Measurements from ENCODE around the gene SYT3. TPM values are rescaled to one million over a fixed set of nuclear protein-coding genes. Genes with fewer than 3 reads are reported as not detected.

SYT3 gene
- polyA plus RNA-seq, 1 donor (not counting 4 experiments of a cell fraction or from before 2014, with no cell fraction given): not detected

GRCh38 chr19:50647879-50648615 lies 8.4 kb upstream of the SYT3 start:
- Histone ChIP-seq H4K20me1 (ENCODE audit: control insufficient read depth, extremely low read depth, insufficient read depth, low read length) (no peaks in the 10 kb centered on the region), H3K4me1 (ENCODE audit: control insufficient read depth, extremely low read depth, insufficient read depth, low read length) (no peaks in the 10 kb centered on the region), H3K9ac (ENCODE audit: control insufficient read depth, extremely low read depth, insufficient read depth, low read length) (no peak overlapping the region), H2AFZ (ENCODE audit: control insufficient read depth, low read length) (no peak overlapping the region), H3K79me2 (ENCODE audit: control insufficient read depth, insufficient read depth, low read length) (no peaks in the 10 kb centered on the region), H3K27ac (ENCODE audit: control insufficient read depth, insufficient read depth, low read length) (no peak overlapping the region), H3K36me3 (ENCODE audit: control insufficient read depth in 2 of 2, extremely low read depth in 1 of 2, insufficient read depth in 2 of 2, low read length in 2 of 2) (no peaks in the 10 kb centered on the region), H3K4me2 (ENCODE audit: control insufficient read depth, extremely low read depth, insufficient read depth, low read depth, low read length) (no peak overlapping the region), H3K9me3 (ENCODE audit: control insufficient read depth, low read depth, low read length) (no peaks in the 10 kb centered on the region), H3K9me1 (ENCODE audit: control insufficient read depth, extremely low read depth, insufficient read depth, low read length) (no peaks in the 10 kb centered on the region), H3K4me3 (ENCODE audit: control insufficient read depth in 2 of 3, extremely low read depth in 1 of 3, insufficient read depth in 2 of 3, low read depth in 1 of 3, low read length in 3 of 3) (no peak overlapping the region), H3K27me3 (ENCODE audit: control insufficient read depth, extremely low read depth, insufficient read depth, low read length) (no peaks in the 10 kb centered on the region)
- no peak for TF ChIP-seq EZH2 (IDR thresholded peaks at IDR 0.05; ENCODE audit: low read length)
- no peak for TF ChIP-seq CTCF (optimal IDR thresholded peaks at IDR 0.05 in 1 of 3, IDR thresholded peaks at IDR 0.05 in 1 of 3, conservative IDR thresholded peaks at IDR 0.05 in 1 of 3; ENCODE audit: extremely low read depth in 1 of 3, insufficient read depth in 2 of 3, low read length in 3 of 3)
- no peak for DNase-seq (ENCODE audit: low read depth, low spot score)
- dilution Hi-C loops (cut with MboI; ENCODE audit: extremely low pct_ligation_motif_present, low sequenced_read_pairs): no loop called here
- FAIRE-seq: no peak

DNA sequence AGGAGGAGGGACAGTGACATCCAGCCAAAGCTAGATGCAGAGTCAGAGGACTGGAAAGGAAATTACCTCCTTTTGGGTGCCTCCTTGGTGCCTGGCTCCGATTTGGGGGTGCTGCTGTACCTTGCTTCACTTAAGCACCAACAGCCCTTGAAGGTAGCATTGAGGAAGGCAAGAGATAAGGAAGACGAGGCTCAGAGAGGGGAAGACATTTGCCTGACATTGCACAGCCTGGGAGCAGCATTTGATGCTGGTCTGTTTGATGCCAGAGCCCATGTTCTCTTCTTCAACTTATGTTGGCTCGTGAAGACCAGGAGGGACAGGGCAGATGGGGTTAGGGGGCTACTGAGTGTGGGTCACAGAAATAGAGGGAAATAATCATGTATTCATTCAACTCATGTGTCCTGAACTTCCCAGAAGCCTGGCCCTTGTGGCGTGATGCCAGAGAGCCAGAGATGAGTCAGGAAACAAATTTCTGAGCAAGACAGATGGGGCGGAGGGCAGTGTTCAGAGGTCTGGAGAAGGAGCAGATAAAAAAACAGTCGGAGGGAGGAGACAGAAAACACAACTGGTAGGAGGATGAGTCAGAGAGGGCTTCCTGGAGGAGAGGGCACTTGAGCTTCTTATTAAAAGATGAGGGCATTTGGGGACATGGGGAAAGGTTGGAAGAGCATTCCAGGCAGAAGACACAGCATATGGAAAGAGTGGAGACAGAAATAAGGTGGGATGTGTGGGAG lies 6.6 kb upstream of the SYT3 start:
- H3K4me2 ChIP-seq (ENCODE audit: control insufficient read depth, extremely low read depth, insufficient read depth, low read depth, low read length): no peak overlapping the region
- no peak for FAIRE-seq
- TF ChIP-seq CTCF (optimal IDR thresholded peaks at IDR 0.05 in 1 of 3, IDR thresholded peaks at IDR 0.05 in 1 of 3, conservative IDR thresholded peaks at IDR 0.05 in 1 of 3; ENCODE audit: extremely low read depth in 1 of 3, insufficient read depth in 2 of 3, low read length in 3 of 3) (no peak), EZH2 (IDR thresholded peaks at IDR 0.05; ENCODE audit: low read length) (no peak)

More for the DNA sequence above, 6.6 kb upstream of the SYT3 start:
- Histone ChIP-seq H3K36me3 (ENCODE audit: control insufficient read depth in 2 of 2, extremely low read depth in 1 of 2, insufficient read depth in 2 of 2, low read length in 2 of 2) (no peaks in the 10 kb centered on the region), H3K79me2 (ENCODE audit: control insufficient read depth, insufficient read depth, low read length) (no peaks in the 10 kb centered on the region), H2AFZ (ENCODE audit: control insufficient read depth, low read length) (no peak overlapping the region), H4K20me1 (ENCODE audit: control insufficient read depth, extremely low read depth, insufficient read depth, low read length) (no peaks in the 10 kb centered on the region), H3K4me3 (ENCODE audit: control insufficient read depth in 2 of 3, extremely low read depth in 1 of 3, insufficient read depth in 2 of 3, low read depth in 1 of 3, low read length in 3 of 3) (no peak overlapping the region), H3K4me1 (ENCODE audit: control insufficient read depth, extremely low read depth, insufficient read depth, low read length) (no peaks in the 10 kb centered on the region), H3K27ac (ENCODE audit: control insufficient read depth, insufficient read depth, low read length) (no peak overlapping the region), H3K27me3 (ENCODE audit: control insufficient read depth, extremely low read depth, insufficient read depth, low read length) (no peaks in the 10 kb centered on the region), H3K9ac (ENCODE audit: control insufficient read depth, extremely low read depth, insufficient read depth, low read length) (no peak overlapping the region), H3K9me1 (ENCODE audit: control insufficient read depth, extremely low read depth, insufficient read depth, low read length) (no peaks in the 10 kb centered on the region), H3K9me3 (ENCODE audit: control insufficient read depth, low read depth, low read length) (no peaks in the 10 kb centered on the region)
- DNase-seq (ENCODE audit: low read depth, low spot score): no peak
- dilution Hi-C loops (cut with MboI; ENCODE audit: extremely low pct_ligation_motif_present, low sequenced_read_pairs): no loop called here
